ENCODE data around the gene ATP5PD. TPM values are rescaled to one million over a fixed set of nuclear protein-coding genes. Genes with fewer than 3 reads are reported as not detected.

Gene ATP5PD
- total and polyA plus RNA-seq, 2 of the 13 experiments (the other 11 are each of a cell fraction or from before 2014, with no cell fraction given) = 158 to 428 TPM

DNA sequence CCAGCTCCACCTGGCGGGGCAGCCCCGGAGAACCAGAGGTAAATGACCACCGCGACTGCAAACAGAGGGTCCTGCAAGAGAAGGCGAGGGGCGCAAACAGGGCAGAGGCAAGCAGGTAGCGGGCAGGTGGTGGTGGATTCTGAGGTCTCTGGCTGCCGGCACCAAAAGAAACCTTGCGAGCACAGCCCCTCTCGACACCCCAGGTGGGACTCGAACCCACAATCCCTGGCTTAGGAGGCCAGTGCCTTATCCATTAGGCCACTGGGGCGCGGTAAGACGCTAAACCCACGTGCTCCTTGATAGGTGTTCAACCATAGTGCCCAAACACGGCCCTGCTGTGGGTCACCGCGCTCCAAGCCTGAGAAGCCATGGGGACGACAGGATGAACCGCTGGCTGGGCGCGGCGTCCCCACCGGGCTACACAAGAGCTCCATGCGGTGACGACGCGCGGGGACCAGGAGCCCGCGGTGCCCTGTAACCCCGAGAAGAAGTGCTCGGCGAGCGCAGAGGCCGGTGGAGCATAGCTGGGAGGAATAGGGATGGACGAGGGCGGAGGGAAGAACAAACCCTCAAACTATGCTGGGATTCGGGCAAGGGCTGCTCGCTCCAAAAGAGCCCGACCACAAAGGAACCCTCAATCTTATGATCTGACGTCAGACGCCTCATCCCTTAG lies 12.4 kb downstream of the ATP5PD start (continued):
- TF ChIP-seq REL (CRISPR knock-in tag; conservative IDR thresholded peaks at IDR 0.05) = no peak
- TF ChIP-seq ZNF44 (CRISPR knock-in tag; IDR thresholded peaks at IDR 0.05) = peak; percentile 30; the same call in 1 of the 2 replicates
- peak; percentile 62 for TF ChIP-seq ZNF101 (CRISPR knock-in tag; IDR thresholded peaks at IDR 0.05; ENCODE audit: borderline replicate concordance, low read depth)
- peak; percentile 15; the same call in 1 of the 2 replicates for TF ChIP-seq EHMT2 (IDR thresholded peaks at IDR 0.05; ENCODE audit: borderline replicate concordance, low read depth, low read length)
- TF ChIP-seq ZNF256 (CRISPR knock-in tag; conservative IDR thresholded peaks at IDR 0.05) = peak; percentile 93
- TF ChIP-seq, protein P1, sequence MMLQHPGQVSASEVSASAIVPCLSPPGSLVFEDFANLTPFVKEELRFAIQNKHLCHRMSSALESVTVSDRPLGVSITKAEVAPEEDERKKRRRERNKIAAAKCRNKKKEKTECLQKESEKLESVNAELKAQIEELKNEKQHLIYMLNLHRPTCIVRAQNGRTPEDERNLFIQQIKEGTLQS (CRISPR knock-in tag; IDR thresholded peaks at IDR 0.05) = peak; percentile 71
- peak; percentile 83 for TF ChIP-seq MIXL1 (CRISPR knock-in tag; IDR thresholded peaks at IDR 0.05)
- TF ChIP-seq SP2 (CRISPR knock-in tag; IDR thresholded peaks at IDR 0.05) = no peak
- TF ChIP-seq ZNF552 (CRISPR knock-in tag; IDR thresholded peaks at IDR 0.05; ENCODE audit: borderline replicate concordance) = peak; percentile 85
- peak; percentile 99; the same call in 1 of the 2 replicates for TF ChIP-seq SSRP1 (CRISPR knock-in tag; IDR thresholded peaks at IDR 0.05)
- TF ChIP-seq ZSCAN5A (CRISPR knock-in tag; IDR thresholded peaks at IDR 0.05; ENCODE audit: borderline replicate concordance) = peak; percentile 91
- TF ChIP-seq ZSCAN25 (CRISPR knock-in tag; IDR thresholded peaks at IDR 0.05) = peak; percentile 48; the same call in 1 of the 2 replicates
- peak; percentile 87; the same call in 1 of the 2 replicates for TF ChIP-seq PAX8 (CRISPR knock-in tag; IDR thresholded peaks at IDR 0.05; ENCODE audit: borderline replicate concordance)
- peak; percentile 66 for TF ChIP-seq ZNF121 (CRISPR knock-in tag; IDR thresholded peaks at IDR 0.05)
- TF ChIP-seq, protein P2, sequence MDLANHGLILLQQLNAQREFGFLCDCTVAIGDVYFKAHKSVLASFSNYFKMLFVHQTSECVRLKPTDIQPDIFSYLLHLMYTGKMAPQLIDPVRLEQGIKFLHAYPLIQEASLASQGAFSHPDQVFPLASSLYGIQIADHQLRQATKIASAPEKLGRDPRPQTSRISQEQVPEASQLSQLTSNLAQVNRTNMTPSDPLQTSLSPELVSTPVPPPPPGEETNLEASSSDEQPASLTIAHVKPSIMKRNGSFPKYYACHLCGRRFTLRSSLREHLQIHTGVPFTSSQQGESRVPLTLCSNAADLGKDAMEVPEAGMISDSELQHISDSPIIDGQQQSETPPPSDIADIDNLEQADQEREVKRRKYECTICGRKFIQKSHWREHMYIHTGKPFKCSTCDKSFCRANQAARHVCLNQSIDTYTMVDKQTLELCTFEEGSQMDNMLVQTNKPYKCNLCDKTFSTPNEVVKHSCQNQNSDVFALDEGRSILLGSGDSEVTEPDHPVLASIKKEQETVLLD (CRISPR knock-in tag; IDR thresholded peaks at IDR 0.05; ENCODE audit: low read depth) = no peak
- TF ChIP-seq, protein P3, sequence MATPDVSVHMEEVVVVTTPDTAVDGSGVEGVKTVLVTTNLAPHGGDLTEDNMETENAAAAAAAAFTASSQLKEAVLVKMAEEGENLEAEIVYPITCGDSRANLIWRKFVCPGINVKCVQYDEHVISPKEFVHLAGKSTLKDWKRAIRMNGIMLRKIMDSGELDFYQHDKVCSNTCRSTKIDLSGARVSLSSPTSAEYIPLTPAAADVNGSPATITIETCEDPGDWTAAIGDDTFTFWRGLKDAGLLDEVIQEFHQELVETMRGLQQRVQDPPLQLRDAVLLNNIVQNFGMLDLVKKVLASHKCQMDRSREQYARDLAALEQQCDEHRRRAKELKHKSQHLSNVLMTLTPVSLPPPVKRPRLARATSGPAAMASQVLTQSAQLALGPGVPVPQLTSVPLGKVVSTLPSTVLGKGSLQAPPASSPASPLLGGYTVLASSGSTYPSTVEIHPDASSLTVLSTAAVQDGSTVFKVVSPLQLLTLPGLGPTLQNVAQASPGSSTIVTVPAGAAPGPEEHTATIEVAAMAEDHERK (CRISPR knock-in tag; IDR thresholded peaks at IDR 0.05; ENCODE audit: low read depth) = peak; percentile 39; the same call in 1 of the 2 replicates
- no peak; the same call in 1 of the 2 replicates for TF ChIP-seq AHDC1 (CRISPR knock-in tag; IDR thresholded peaks at IDR 0.05; ENCODE audit: borderline replicate concordance)
- peak; percentile 92 for TF ChIP-seq ZIK1 (CRISPR knock-in tag; IDR thresholded peaks at IDR 0.05; ENCODE audit: borderline replicate concordance, low read depth)
